ENCODE measurements around the gene ID2. TPM values are rescaled to one million over a fixed set of nuclear protein-coding genes. Genes with fewer than 3 reads are reported as not detected.

Gene ID2
- 9.9 and 20.3 TPM in 2 replicates for total RNA-seq (2014; rRNA removed; shearing (Covaris generic))

GRCh38 chr2:8681786-8682692, at the start of gene ID2:
TSS of gene ID2 (plus strand) at chr2:8682056. CDS start at chr2:8682166, 110 bp downstream.

Other genes with a start within 250 kb of the ID2 start
- 22.6 and 32.7 TPM in 2 replicates for gene KIDINS220, start 155.6 kb downstream of the ID2 start, total RNA-seq (2014; rRNA removed; shearing (Covaris generic))